Measurements from ENCODE around the gene PRLH. TPM values are rescaled to one million over a fixed set of nuclear protein-coding genes. Genes with fewer than 3 reads are reported as not detected.

Gene PRLH
- total RNA-seq, 1 donor from 2014 or later = not detected

GRCh38 chr2:237525559-237526157 is 40.7 kb upstream of the PRLH start:
- H3K9ac ChIP-seq (ENCODE audit: low read length) = no peak overlapping the region
- H3K4me1 Mint-ChIP-seq (ENCODE audit: low read depth, unreplicated experiment) = no peaks in the 10 kb centered on the region
- no peaks in the 10 kb centered on the region for H3K27me3 ChIP-seq (ENCODE audit: insufficient read depth, low read length)
- no peak for TF ChIP-seq EZH2 (IDR thresholded peaks at IDR 0.05; ENCODE audit: insufficient read depth, low read length)
- no peak for TF ChIP-seq CTCF (IDR thresholded peaks at IDR 0.05; ENCODE audit: insufficient read depth, low read depth, low read length)
- H3K4me1 ChIP-seq (ENCODE audit: insufficient read depth, low read length) = no peaks in the 10 kb centered on the region
- H3K27ac Mint-ChIP-seq (ENCODE audit: unreplicated experiment) = no peak overlapping the region
- H3K36me3 ChIP-seq (ENCODE audit: insufficient read depth, low read length) = peaks cover 54% of the 10 kb centered on the region
- H3K79me2 ChIP-seq (ENCODE audit: insufficient read depth, low read length) = peaks cover 6% of the 10 kb centered on the region
- peaks cover 6% of the 10 kb centered on the region for H3K36me3 Mint-ChIP-seq (ENCODE audit: low read depth, unreplicated experiment)
- no peak overlapping the region for H3K4me2 ChIP-seq (ENCODE audit: low read length)
- no peaks in the 10 kb centered on the region for H3K9me3 ChIP-seq (ENCODE audit: insufficient read depth, low read depth, low read length)
- H3K27ac ChIP-seq (ENCODE audit: low read depth, low read length) = no peak overlapping the region
- H4K20me1 ChIP-seq (ENCODE audit: insufficient read depth, low read length) = peaks cover 21% of the 10 kb centered on the region
- no peaks in the 10 kb centered on the region for H3K27me3 Mint-ChIP-seq (ENCODE audit: low read depth, unreplicated experiment)
- H3K4me3 Mint-ChIP-seq (ENCODE audit: unreplicated experiment) = no peak overlapping the region
- no peak for DNase-seq (ENCODE audit: low read depth)
- no peak overlapping the region for H2AFZ ChIP-seq (ENCODE audit: low read depth, low read length)
- no peaks in the 10 kb centered on the region for H3K9me3 Mint-ChIP-seq (ENCODE audit: unreplicated experiment)
- no peak for FAIRE-seq
- H3K4me3 ChIP-seq (ENCODE audit: insufficient read depth, low read depth, low read length) = no peak overlapping the region

- DNase-seq (ENCODE audit: low read depth) (no peak), FAIRE-seq (no peak)
- Histone ChIP-seq H2AFZ (ENCODE audit: low read depth, low read length) (no peak overlapping the region), H3K9me3 (ENCODE audit: insufficient read depth, low read depth, low read length) (no peaks in the 10 kb centered on the region), H3K4me2 (ENCODE audit: low read length) (no peak overlapping the region), H3K4me3 (ENCODE audit: insufficient read depth, low read depth, low read length) (no peak overlapping the region), H3K36me3 (ENCODE audit: insufficient read depth, low read length) (peaks cover 52% of the 10 kb centered on the region), H3K27ac (ENCODE audit: low read depth, low read length) (no peak overlapping the region), H3K79me2 (ENCODE audit: insufficient read depth, low read length) (no peaks in the 10 kb centered on the region), H3K27me3 (ENCODE audit: insufficient read depth, low read length) (no peaks in the 10 kb centered on the region), H4K20me1 (ENCODE audit: insufficient read depth, low read length) (peaks cover 21% of the 10 kb centered on the region), H3K9ac (ENCODE audit: low read length) (no peak overlapping the region), H3K4me1 (ENCODE audit: insufficient read depth, low read length) (no peaks in the 10 kb centered on the region)
- no peaks in the 10 kb centered on the region for H3K27me3 Mint-ChIP-seq (ENCODE audit: low read depth, unreplicated experiment)
- H3K4me3 Mint-ChIP-seq (ENCODE audit: unreplicated experiment) = no peak overlapping the region
- TF ChIP-seq CTCF (IDR thresholded peaks at IDR 0.05; ENCODE audit: insufficient read depth, low read depth, low read length) (no peak), EZH2 (IDR thresholded peaks at IDR 0.05; ENCODE audit: insufficient read depth, low read length) (no peak)
- no peaks in the 10 kb centered on the region for H3K9me3 Mint-ChIP-seq (ENCODE audit: unreplicated experiment)
- H3K4me1 Mint-ChIP-seq (ENCODE audit: low read depth, unreplicated experiment) = no peaks in the 10 kb centered on the region
- peaks cover 7% of the 10 kb centered on the region for H3K36me3 Mint-ChIP-seq (ENCODE audit: low read depth, unreplicated experiment)
- H3K27ac Mint-ChIP-seq (ENCODE audit: unreplicated experiment) = no peak overlapping the region
Measured at GRCh38 chr2:237527233-237527632, 39.1 kb upstream of the PRLH start.

DNA sequence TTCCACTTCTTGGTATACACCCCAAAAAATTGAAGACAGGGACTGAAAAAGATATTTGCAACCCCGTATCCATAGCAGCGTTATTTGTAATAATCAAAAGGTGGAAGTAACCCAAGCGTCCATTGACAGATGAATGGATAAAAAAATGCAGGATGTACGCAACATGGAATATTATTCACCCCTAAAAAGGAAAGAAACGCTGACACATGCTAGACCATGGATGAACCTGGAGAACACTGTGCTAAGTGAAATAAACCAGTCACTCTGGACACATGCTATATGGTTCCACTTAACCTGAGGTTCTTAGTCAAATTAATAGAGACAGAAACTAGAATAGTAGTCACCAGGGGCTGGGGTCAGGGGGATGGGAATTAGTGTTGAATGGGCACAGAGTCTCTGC is 38.6 kb upstream of the PRLH start:
- no peaks in the 10 kb centered on the region for H3K79me2 ChIP-seq (ENCODE audit: insufficient read depth, low read length)
- peaks cover 21% of the 10 kb centered on the region for H4K20me1 ChIP-seq (ENCODE audit: insufficient read depth, low read length)
- Mint-ChIP-seq H3K4me3 (ENCODE audit: unreplicated experiment) (no peak overlapping the region), H3K9me3 (ENCODE audit: unreplicated experiment) (no peaks in the 10 kb centered on the region), H3K4me1 (ENCODE audit: low read depth, unreplicated experiment) (no peaks in the 10 kb centered on the region), H3K27ac (ENCODE audit: unreplicated experiment) (no peak overlapping the region), H3K27me3 (ENCODE audit: low read depth, unreplicated experiment) (no peaks in the 10 kb centered on the region), H3K36me3 (ENCODE audit: low read depth, unreplicated experiment) (peaks cover 7% of the 10 kb centered on the region)
- no peak overlapping the region for H3K27ac ChIP-seq (ENCODE audit: low read depth, low read length)
- no peak overlapping the region for H2AFZ ChIP-seq (ENCODE audit: low read depth, low read length)
- H3K4me1 ChIP-seq (ENCODE audit: insufficient read depth, low read length) = peaks cover 2% of the 10 kb centered on the region
- H3K4me2 ChIP-seq (ENCODE audit: low read length) = no peak overlapping the region
- no peak for FAIRE-seq
- H3K4me3 ChIP-seq (ENCODE audit: insufficient read depth, low read depth, low read length) = no peak overlapping the region
- DNase-seq (ENCODE audit: low read depth) = no peak
- H3K27me3 ChIP-seq (ENCODE audit: insufficient read depth, low read length) = no peaks in the 10 kb centered on the region
- H3K9me3 ChIP-seq (ENCODE audit: insufficient read depth, low read depth, low read length) = no peaks in the 10 kb centered on the region
- H3K9ac ChIP-seq (ENCODE audit: low read length) = no peak overlapping the region
- H3K36me3 ChIP-seq (ENCODE audit: insufficient read depth, low read length) = peaks cover 57% of the 10 kb centered on the region
- TF ChIP-seq EZH2 (IDR thresholded peaks at IDR 0.05; ENCODE audit: insufficient read depth, low read length) (no peak), CTCF (IDR thresholded peaks at IDR 0.05; ENCODE audit: insufficient read depth, low read depth, low read length) (no peak)
